ENCODE data around the gene NDUFA8. TPM values are rescaled to one million over a fixed set of nuclear protein-coding genes. Genes with fewer than 3 reads are reported as not detected.

The NDUFA8 gene
- total and polyA plus RNA-seq, 2 of the 4 experiments (the other 2 are of a cell fraction), result 45.2 to 98.1 TPM

- H2BK15ac ChIP-seq (ENCODE audit: low read depth, low read length), result no peak overlapping the region
- no peak overlapping the region for H2AK5ac ChIP-seq (ENCODE audit: low read depth, low read length)
- in situ Hi-C loops (cut with MboI; ENCODE audit: low sequenced_read_pairs), result no loop called here
- no peak overlapping the region for H3K4me2 ChIP-seq (ENCODE audit: low read depth, low read length)
- no peak overlapping the region for H3K9ac ChIP-seq (ENCODE audit: low read depth, low read length)
- H2AK9ac ChIP-seq (replicated peaks; ENCODE audit: low read depth, low read length, poor library complexity), result no peak overlapping the region
- H3K4me3 ChIP-seq (ENCODE audit: insufficient read depth, low read depth, low read length), result no peak overlapping the region
- WGBS, 2 experiments (ENCODE audit: extremely low coverage in 2 of 2, insufficient read length in 1 of 2), result 90% methylated on average over 4 of the region's 17 CpGs; no CpG with 5 or more reads in 1 of the 2 experiments
- ChIA-PET CTCF (interaction anchor here (1.0 kb wide), 1 partner anchor 11 kb away, joined by 3 read pairs; no protein-coding TSS in a partner anchor), POLR2A (ENCODE audit: unreplicated experiment) (no interaction called here)
- no peak overlapping the region for H3K14ac ChIP-seq (replicated peaks; ENCODE audit: low read depth, low read length)
- no peaks in the 10 kb centered on the region for H4K20me1 ChIP-seq (ENCODE audit: insufficient read depth, low read length)
- H3K4ac ChIP-seq (ENCODE audit: low read depth, low read length), result no peak overlapping the region
- no peak for DNase-seq
- H2BK20ac ChIP-seq (ENCODE audit: low read depth, low read length), result no peak overlapping the region
- no peak overlapping the region for H2AFZ ChIP-seq (replicated peaks; ENCODE audit: low read length, poor library complexity)
- intact Hi-C loops (cut with micrococcal nuclease), result no loop called here
- no peak for TF ChIP-seq ELK1 (IDR thresholded peaks at IDR 0.05; ENCODE audit: borderline replicate concordance, low read depth, low read length)
- no peak for TF ChIP-seq MXI1 (IDR thresholded peaks at IDR 0.05; ENCODE audit: borderline replicate concordance, low read depth, low read length)
- TF ChIP-seq RAD21 (IDR thresholded peaks at IDR 0.05; ENCODE audit: low read length), result no peak
- no peaks in the 10 kb centered on the region for H3K36me3 ChIP-seq (ENCODE audit: control insufficient read depth, insufficient read depth, low read length)
- dilution Hi-C loops (cut with HindIII; ENCODE audit: low sequenced_read_pairs, unreplicated experiment), result no loop called here
- no peak for ATAC-seq (ENCODE audit: low read depth)
- H3K23ac ChIP-seq (ENCODE audit: low read depth, low read length), result no peak overlapping the region
- peaks cover 4% of the 10 kb centered on the region; the same call in 1 of the 2 replicates for H3K27me3 ChIP-seq (ENCODE audit: control insufficient read depth, insufficient read depth, low read length)
- no TSS peak for BruUV-seq (replicated peaks)
- 0 out of 2 replicates have a peak, but pooled peaks cover 6% of the 10 kb centered on the region for H3K9me1 ChIP-seq (ENCODE audit: insufficient read depth, low read length)
- no peaks in the 10 kb centered on the region for H3K79me1 ChIP-seq (ENCODE audit: low read depth in 1 of 2, low read length in 2 of 2)
- H4K5ac ChIP-seq (ENCODE audit: low read depth, low read length), result no peak overlapping the region
- H3K18ac ChIP-seq (ENCODE audit: low read depth, low read length), result no peak overlapping the region
- H4K8ac ChIP-seq (ENCODE audit: low read depth in 2 of 2, low read length in 2 of 2), result no peak overlapping the region
- peaks cover 7% of the 10 kb centered on the region for H3K4me1 ChIP-seq (ENCODE audit: control insufficient read depth, insufficient read depth, low read length)
- no peak overlapping the region for H4K91ac ChIP-seq (ENCODE audit: insufficient read depth, low read depth, low read length)
- H2BK120ac ChIP-seq (ENCODE audit: low read depth, low read length), result no peak overlapping the region
- no peak overlapping the region for H2BK5ac ChIP-seq (ENCODE audit: low read depth, low read length, poor library complexity, severe bottlenecking)
- H3K27ac ChIP-seq (ENCODE audit: insufficient read depth, low read length), result no peak overlapping the region
- H3K56ac ChIP-seq (ENCODE audit: extremely low read depth, insufficient read depth, low read length), result no peak overlapping the region
- H3K9me3 ChIP-seq (ENCODE audit: control insufficient read depth, insufficient read depth, low read length), result no peaks in the 10 kb centered on the region
Observed at GRCh38 chr9:122133984-122134535, 25.5 kb downstream of the NDUFA8 start.

Measured in IMR-90 (cell line).